Activated CD4-positive, CD25-positive, alpha-beta regulatory T cell (primary cell): ENCODE measurements around the gene MGMT.

ENCODE experiments used
- DNase-seq, 4 experiments: peaks; one replicate each; lab custom pipeline; 2025; lab: John Stamatoyannopoulos, UW

MGMT gene

DNA sequence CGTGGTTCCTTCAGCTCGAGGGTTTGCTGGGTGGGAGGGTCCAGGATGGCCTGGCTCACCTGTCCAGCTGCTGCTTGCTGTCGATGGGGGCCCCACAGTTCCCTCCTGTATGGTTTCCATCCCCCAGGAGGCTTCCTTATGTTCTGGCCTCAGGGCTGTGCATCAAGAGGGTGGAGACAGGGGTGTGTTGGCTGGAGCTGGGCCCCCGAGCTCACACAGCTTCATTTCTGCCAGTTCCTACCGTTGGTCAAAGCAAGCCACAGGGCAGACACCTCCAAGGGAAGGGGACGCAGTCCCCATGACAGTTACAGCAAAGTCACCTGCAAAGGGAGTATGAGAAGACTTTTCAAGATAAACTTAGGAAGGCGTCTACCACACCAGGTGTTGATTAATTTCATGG, 340.2 kb downstream of the MGMT start:
- no peak for DNase-seq

DNA sequence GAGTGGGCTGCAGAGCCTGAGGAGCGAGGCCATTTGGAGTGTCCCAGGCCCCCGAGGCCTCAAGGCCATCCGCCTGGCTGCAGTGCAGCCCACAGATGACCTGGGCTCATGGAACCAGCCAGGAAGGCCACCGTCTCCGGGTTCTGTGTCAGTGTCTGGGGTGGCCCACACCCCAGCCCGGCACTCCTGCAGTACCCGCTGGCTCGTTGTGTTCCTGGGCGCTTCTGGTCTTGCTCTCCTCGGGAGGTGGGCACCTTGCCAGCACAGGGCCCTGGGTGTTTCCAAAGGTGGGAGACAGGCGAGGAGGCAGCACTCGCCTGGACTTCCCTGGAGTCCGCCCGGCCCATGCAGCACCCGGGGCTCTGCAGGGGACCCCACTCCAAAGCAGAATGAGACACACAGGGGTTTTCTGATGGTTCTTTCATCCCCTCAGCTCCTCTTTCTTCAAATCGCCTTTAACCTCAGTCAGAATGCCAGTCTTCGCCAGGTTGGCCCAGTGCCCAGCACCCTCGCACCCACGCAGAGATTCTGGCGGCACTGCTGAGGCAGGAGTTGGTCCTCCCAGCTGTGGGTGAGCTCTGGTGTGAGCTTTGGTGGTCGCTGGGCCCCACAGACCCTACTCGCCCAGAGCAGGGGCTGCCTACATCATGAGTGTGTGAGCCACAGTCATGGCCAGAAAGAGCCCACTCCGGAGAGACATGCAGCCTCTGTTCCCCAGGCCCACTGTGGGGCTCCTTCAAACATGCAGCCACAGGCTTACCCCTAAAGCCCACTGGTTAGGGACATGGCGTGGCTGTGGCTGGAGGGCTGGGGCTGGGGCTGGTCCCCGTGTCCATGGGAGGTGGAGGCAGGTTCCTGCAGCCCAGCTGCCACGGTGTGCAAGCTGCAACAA, 341.3 kb downstream of the MGMT start:
- DNase-seq: no peak

DNA sequence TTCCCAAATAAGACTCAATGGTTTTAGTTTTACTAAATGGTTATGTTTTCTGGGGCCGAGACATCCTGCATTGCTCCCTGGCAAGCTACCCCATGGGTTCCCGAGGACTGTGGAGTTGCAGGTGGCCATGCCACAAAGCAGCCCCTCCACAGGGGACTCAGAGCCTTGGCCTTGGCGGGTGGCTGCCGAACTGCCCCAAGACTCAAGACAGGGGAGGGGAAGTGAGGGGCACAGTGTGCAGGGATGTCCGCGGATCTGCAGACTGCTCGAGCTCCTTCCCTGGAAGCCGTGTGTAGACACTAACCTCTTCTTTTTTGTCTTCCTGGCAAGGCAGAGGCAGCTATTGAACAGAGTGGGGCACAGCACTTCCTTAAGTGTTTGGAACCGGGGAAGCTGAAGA, 342.4 kb downstream of the MGMT start:
- DNase-seq: no peak

DNA sequence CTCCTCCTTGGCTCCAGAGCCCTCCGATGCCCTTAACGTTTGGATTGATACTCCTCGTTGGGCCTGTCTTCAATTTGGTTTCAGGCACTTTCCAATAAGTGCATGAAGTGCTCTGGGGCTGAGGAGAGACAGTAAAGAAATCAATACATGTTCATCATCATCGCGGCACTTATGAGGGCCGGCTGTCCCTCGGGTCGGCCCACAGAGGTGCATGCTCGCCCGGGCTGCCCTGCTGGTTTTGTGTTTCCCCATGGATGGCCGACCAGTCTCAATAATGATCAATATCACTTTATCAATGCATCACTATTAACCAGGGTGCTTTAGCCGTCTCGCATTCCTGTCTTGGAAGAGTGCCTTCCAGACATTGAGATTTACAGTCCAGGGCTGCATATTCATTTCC, 342.8 kb downstream of the MGMT start:
- no peak for DNase-seq

DNA sequence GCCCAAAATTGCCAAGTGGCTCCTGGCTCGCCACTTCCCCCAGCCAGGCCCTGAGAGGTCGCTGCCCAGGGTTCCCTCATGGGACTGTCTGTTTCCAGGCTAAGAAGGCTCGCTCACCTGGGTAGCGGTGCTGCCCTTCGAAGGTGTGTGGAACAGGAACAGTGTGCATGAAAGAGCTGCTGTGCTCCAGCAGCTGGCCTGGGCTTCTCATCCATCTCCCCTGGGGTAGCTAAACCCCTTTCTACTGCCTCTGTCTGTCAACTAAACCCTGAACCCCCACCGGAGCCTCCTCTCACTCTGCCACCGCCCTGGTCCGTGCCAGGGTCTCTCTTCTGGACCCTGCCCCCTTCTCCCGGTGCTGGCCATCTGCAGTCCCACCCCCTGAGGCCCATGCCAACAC, 344.2 kb downstream of the MGMT start:
- no peak for DNase-seq

DNA sequence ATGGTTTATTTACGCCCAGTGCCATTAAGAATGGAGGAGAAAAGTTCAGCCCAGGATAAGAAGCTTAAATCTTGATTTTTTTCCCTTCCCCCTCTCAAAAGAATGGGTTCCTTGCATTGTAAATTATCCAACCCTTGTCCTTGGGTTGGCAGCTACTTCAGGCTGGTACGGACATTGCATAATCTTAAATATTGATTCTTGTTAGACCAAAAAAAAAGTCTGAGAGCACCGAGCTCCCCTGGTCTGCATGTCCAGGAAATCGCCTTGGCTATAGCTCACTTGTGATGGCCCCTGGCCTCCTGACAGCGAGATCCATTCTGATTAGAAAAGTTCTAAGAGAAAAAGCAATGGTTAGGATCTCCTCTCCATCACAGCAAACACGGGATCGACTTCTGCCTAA, 345.4 kb downstream of the MGMT start:
- DNase-seq: no peak

DNA sequence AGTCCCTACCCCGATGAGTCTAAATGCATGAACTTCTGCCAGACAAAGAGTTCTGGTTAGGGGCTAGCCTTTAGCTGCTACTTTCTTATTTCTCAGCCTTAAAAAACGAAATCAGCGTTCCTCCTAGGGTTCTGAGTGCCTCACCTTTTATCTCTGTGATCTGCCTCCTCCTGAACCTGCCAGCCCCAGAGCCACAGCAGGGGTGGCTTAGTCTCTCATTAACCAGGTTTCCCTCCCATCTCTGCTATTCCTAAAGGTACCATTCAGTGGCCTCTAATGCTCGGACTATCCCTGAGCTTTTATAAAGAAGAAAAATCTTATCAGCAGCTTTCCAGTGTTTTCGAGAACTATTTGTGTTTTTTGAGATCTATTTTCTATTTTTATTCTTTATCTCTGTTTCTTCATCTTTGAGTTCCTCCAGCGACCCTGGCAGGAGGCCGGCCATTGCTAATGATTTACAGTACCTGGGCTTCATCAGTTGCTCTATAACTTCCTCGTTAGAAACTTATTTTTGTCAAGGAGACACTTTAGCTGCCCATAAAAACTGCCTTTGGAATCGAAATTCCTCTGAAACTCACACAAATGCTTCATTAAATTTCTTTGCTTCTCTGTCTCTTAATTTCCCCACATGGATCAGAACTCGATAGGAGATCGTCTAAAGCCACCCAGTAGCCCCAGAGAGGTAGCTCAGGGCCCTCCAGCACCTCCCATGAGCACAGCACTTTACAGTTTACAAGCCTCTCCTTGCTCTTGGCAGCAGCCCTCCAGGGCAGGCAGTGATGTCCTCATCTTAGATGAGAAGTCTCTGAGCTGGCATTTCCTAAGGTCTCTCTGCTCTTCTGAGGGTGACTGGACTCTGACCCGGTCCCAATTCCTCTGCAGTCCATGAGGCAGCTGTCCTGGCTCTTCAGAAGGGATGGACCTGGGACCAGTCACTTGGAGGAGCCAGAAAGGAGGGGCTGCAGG, 347.9 kb downstream of the MGMT start:
- no peak for DNase-seq

DNA sequence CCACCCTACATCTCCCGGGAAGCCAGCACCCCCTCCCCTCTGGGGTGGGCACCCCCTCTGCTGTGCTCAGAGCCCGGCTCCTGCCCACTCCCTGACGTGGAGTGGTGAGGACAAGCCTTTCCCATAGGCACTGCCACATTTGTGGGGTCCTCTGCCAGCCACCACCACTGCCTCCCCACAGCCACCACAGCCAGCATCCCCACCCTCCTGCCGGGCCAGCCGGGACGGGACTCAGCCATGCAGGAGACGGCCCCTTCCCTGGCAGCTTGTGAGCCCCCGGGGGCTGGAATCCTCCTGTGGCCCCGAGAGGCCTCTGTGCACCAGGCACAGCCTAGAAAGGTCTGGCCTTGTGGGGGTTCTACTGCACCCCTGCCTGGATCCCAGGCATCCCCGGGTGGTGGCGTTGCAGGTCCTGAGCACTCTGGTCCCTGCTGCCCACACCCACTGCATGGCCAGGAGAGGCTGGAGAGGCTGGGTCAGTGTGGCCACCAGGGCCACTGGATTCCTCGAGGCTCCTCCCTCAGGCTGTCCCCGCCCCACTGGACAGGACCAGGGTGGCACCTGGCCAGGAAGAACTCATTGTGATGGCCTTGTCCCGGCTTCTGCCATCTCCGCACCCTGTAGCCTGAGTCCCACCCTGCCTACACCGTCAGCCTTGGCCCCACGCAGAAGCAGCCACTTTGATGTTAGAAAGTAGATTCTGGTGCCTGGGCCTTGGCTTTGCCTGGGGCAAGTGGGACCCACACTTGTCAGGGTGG, 349.0 kb downstream of the MGMT start:
- DNase-seq: no peak

DNA sequence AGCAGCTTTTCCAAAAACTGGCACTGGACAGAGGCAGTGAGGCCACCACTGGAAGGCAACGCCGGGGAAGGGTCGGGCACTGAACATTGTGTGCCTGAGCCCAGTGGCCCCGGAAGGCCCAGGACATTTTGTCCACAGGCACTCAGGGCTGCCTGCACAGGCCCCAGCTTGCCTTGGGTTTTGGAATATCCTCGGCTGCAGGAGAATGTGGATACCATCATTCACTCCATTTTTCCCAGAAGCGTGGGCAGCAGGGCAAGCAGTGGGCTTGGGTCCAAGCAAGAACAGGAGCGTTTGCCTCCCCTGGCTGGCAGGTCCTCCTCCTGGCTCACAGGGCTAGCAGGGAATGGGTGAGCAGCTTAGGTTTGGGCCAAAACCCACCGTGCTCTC, 349.6 kb downstream of the MGMT start:
- DNase-seq: no peak
